Adrenal gland (tissue), 5 donors: Measurements from ENCODE around the gene NXPE2.

ENCODE experiments used
- POLR2A ChIP-seq, 2 donors: fragments of 450-650 bp; IDR thresholded peaks; one replicate each; pipeline ENCODE4 v1.6.1; 2017; ENCODE audit warnings: antibody characterized with exemption in 2 of 2, mild to moderate bottlenecking in 2 of 2, moderate library complexity in 1 of 2
- TF ChIP-seq, protein P1 (sequence below), 6 experiments: fragments of 450-650 bp in 4 of 6; fragments of 200-600 bp in 2 of 6; sonication (generic) in 1 of 6; IDR thresholded peaks; 1 replicate in 5 of 6; 2 replicates in 1 of 6; pipeline versions ENCODE4 v1.5.1 to v1.8.0; 2016 to 2021; ENCODE audit warnings: antibody characterized with exemption in 6 of 6, mild to moderate bottlenecking in 2 of 6, moderate library complexity in 1 of 6
- donor health status: DM: no; HTN: no; CAD: no.

DNA sequence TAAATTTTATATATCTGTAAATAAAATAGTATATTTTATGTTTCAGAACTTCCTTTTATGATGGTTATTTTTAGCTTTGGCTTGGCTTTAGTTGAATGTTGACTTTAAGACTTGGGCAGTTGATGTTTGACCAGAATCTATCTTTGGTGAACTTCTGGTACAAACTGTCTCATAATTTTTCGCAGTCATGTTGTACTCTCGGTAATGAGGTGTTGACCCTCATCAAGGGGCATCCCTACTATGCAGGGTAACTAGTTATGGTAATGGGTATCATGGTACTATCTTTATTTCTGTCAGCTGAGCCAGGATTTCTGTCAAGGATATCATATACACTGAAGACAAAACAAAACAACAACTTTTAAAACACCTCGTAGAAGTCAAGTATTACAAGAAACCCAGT lies 67.7 kb downstream of the NXPE2 start:
- TF ChIP-seq, protein P1, sequence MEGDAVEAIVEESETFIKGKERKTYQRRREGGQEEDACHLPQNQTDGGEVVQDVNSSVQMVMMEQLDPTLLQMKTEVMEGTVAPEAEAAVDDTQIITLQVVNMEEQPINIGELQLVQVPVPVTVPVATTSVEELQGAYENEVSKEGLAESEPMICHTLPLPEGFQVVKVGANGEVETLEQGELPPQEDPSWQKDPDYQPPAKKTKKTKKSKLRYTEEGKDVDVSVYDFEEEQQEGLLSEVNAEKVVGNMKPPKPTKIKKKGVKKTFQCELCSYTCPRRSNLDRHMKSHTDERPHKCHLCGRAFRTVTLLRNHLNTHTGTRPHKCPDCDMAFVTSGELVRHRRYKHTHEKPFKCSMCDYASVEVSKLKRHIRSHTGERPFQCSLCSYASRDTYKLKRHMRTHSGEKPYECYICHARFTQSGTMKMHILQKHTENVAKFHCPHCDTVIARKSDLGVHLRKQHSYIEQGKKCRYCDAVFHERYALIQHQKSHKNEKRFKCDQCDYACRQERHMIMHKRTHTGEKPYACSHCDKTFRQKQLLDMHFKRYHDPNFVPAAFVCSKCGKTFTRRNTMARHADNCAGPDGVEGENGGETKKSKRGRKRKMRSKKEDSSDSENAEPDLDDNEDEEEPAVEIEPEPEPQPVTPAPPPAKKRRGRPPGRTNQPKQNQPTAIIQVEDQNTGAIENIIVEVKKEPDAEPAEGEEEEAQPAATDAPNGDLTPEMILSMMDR (IDR thresholded peaks at IDR 0.05), result no peak
- no peak for TF ChIP-seq POLR2A (IDR thresholded peaks at IDR 0.05)
